Activated B cell treated with CpG ODN at 0.5 μM for 24 hours (primary cell): Measurements from ENCODE around the gene RTN3. TPM values are rescaled to one million over a fixed set of nuclear protein-coding genes. Genes with fewer than 3 reads are reported as not detected.

Source experiments
- ATAC-seq: fragments of 200-7000 bp; cut with Tn5 transposase; one replicate; pipeline ENCODE4 v1.10.0; 2021; ENCODE audit warnings: low read depth, mild to moderate bottlenecking, moderate library complexity
- CTCF ChIA-PET: fragments of 350-600 bp; sonication (Branson Sonifier 250); formaldehyde crosslinking; loops from one replicate; lab custom pipeline; 2021; ENCODE audit warnings: antibody characterized with exemption; lab: Charles Lee
- POLR2A ChIA-PET: fragments of 350-600 bp; sonication (Branson Sonifier 250); formaldehyde crosslinking; loops from one replicate; lab custom pipeline; 2021; ENCODE audit warnings: antibody characterized with exemption; lab: Charles Lee
- DNase-seq: peaks from one replicate; pipeline ENCODE4 v3.0.0; 2022
- H3K27ac Mint-ChIP-seq: one replicate; pipeline ENCODE4 v1.8.0; 2020; ENCODE audit warnings: mixed read lengths
- H3K27me3 Mint-ChIP-seq: one replicate; pipeline ENCODE4 v1.8.0; 2021; ENCODE audit warnings: mixed read lengths
- H3K36me3 Mint-ChIP-seq: one replicate; pipeline ENCODE4 v1.8.0; 2021; ENCODE audit warnings: low read depth, mixed read lengths
- H3K4me1 Mint-ChIP-seq: one replicate; pipeline ENCODE4 v1.8.0; 2021; ENCODE audit warnings: mixed read lengths
- H3K4me3 Mint-ChIP-seq: one replicate; pipeline ENCODE4 v1.8.0; 2020; ENCODE audit warnings: mild to moderate bottlenecking, mixed read lengths
- H3K9me3 Mint-ChIP-seq: one replicate; pipeline ENCODE4 v1.8.0; 2020; ENCODE audit warnings: mixed read lengths
- intact Hi-C: fragments of 100-400 bp; cut with micrococcal nuclease; formaldehyde crosslinking; loops from one replicate; pipeline ENCODE4 v1.15.1; 2024
- total RNA-seq: library from RNA; stranded (reverse); gene quantifications from 2 replicates; pipeline ENCODE4 v1.2.3, GENCODE V29; 2022
- TF ChIP-seq, protein P1 (sequence below): fragments of 200-600 bp; IDR thresholded peaks from one replicate; pipeline ENCODE4 v1.8.0; 2022; ENCODE audit warnings: antibody characterized with exemption, mild to moderate bottlenecking

The RTN3 gene
- total RNA-seq, 1 donor from 2014 or later = 18.5 TPM

DNA sequence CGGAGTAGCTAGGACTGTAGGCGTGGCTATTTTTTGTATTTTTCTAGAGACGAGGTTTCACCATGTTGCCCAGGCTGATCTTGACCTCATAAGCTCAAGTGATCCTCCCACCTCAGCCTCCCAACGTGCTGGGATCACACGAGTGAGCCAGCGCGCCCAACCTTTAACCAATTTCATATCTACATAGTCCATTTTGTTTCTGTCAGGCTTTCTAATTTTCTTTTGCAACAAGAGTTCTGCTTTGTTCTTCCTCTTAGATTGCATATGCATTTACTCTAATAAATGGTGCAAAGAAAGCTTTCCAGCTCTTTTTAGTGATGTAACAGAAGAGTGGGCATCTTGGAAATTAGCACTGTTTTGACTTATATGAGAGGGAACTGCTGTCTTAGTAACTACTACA is 13.3 kb downstream of the RTN3 start:
- intact Hi-C loops = no loop called here
- TF ChIP-seq, protein P1, sequence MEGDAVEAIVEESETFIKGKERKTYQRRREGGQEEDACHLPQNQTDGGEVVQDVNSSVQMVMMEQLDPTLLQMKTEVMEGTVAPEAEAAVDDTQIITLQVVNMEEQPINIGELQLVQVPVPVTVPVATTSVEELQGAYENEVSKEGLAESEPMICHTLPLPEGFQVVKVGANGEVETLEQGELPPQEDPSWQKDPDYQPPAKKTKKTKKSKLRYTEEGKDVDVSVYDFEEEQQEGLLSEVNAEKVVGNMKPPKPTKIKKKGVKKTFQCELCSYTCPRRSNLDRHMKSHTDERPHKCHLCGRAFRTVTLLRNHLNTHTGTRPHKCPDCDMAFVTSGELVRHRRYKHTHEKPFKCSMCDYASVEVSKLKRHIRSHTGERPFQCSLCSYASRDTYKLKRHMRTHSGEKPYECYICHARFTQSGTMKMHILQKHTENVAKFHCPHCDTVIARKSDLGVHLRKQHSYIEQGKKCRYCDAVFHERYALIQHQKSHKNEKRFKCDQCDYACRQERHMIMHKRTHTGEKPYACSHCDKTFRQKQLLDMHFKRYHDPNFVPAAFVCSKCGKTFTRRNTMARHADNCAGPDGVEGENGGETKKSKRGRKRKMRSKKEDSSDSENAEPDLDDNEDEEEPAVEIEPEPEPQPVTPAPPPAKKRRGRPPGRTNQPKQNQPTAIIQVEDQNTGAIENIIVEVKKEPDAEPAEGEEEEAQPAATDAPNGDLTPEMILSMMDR = no peak
- no peak overlapping the region for H3K4me3 Mint-ChIP-seq
- DNase-seq (no peak), ATAC-seq (no peak)
- no peaks in the 10 kb centered on the region for H3K36me3 Mint-ChIP-seq
- H3K27me3 Mint-ChIP-seq = no peaks in the 10 kb centered on the region
- CTCF ChIA-PET = interaction anchor here (0.7 kb wide), 1 partner anchor 44 kb away, joined by 3 read pairs; no protein-coding TSS in a partner anchor
- H3K27ac Mint-ChIP-seq = no peak overlapping the region
- POLR2A ChIA-PET = no interaction called here
- H3K4me1 Mint-ChIP-seq = no peaks in the 10 kb centered on the region
- no peaks in the 10 kb centered on the region for H3K9me3 Mint-ChIP-seq

DNA sequence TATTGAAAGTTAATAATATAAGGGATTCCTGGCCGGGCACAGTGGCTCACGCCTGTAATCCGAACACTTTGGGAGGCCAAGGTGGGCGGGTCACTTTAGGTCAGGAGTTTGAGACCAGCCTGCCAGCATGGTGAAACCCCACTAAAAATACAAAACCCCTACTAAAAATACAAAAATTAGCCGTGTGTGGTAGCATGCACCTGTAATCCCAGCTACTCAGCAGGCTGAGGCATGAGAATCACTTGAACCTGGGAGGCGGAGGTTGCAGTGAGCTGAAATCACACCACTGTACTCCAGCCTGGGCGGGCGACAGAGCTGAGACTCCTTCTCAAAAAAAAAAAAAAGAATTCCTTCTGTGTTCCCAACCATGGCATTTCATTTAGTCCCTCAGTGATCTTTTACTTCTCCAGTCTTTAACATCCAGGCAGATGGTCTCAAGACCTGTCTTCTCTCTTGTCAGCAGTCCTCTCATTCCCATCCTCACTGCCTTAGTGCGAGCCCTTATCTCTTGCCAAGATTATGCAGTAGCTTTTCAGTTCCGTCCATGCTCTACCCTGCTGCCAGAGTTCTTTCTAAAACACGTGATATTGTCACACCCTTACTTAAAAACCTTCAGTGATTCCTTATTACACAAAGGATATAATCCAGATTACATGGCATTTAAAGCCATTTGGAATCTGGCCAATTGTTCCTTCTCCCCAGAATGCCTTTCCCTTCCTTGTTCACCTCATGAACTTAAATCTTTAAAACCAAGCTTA is 17.9 kb downstream of the RTN3 start:
- POLR2A ChIA-PET = no interaction called here
- intact Hi-C loops = no loop called here

DNA sequence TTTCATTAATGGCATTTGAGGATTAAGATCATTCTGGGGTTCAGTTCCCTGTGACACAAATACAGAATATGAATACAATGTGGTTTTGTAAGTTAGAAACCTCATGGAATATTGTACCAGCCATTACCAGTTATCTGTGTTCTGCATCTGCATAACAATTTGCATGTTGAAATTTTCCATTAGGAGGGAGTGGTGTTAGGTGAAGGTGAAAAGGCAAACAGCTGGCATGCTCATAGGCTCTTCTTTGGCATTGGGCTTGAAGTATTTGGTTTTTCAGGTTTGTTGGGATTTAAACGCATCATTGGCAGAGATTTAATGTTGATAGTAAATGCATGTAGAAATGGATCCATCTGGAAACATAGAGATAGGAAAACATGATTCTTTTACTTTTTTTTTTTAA is 18.6 kb downstream of the RTN3 start:
- TF ChIP-seq, protein P1 = no peak
- Mint-ChIP-seq H3K4me1 (peaks cover 13% of the 10 kb centered on the region), H3K4me3 (no peak overlapping the region), H3K9me3 (no peaks in the 10 kb centered on the region), H3K36me3 (no peaks in the 10 kb centered on the region), H3K27ac (no peak overlapping the region), H3K27me3 (no peaks in the 10 kb centered on the region)
- ATAC-seq (no peak), DNase-seq (no peak)
- ChIA-PET POLR2A (no interaction called here), CTCF (no interaction called here)
- intact Hi-C loops = no loop called here

More for the DNA sequence above, 17.9 kb downstream of the RTN3 start:
- Mint-ChIP-seq H3K9me3 (no peaks in the 10 kb centered on the region), H3K27ac (no peak overlapping the region), H3K36me3 (no peaks in the 10 kb centered on the region), H3K27me3 (no peaks in the 10 kb centered on the region), H3K4me1 (peaks cover 7% of the 10 kb centered on the region), H3K4me3 (no peak overlapping the region)
- no peak for ATAC-seq
- TF ChIP-seq, protein P1 = no peak
- CTCF ChIA-PET = no interaction called here
- DNase-seq = no peak

DNA sequence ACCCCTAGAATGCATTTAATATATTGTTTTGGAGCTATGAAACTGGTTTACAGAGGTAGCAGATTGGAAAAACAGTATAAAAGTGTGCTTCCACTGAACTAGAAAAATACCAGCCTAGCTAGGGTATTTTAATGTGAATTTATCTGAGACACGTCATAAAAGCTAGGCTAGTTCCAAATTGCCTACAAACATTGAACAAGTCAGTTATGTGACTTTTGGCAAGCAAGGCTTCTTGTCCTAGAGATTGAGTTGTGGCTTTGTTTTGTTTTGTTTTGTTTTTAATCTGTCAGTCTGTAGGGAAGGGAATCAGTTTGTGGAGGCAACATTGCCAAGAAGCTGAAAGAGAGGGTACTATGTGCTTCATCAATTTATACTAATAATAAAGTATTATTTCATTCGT is 24.2 kb downstream of the RTN3 start:
- intact Hi-C loops = no loop called here
- Mint-ChIP-seq H3K27ac (no peak overlapping the region), H3K27me3 (no peaks in the 10 kb centered on the region), H3K4me3 (no peak overlapping the region), H3K9me3 (no peaks in the 10 kb centered on the region), H3K36me3 (no peaks in the 10 kb centered on the region), H3K4me1 (peaks cover 10% of the 10 kb centered on the region)
- DNase-seq (no peak), ATAC-seq (no peak)
- CTCF ChIA-PET = no interaction called here
- POLR2A ChIA-PET = no interaction called here
- TF ChIP-seq, protein P1 = no peak

DNA sequence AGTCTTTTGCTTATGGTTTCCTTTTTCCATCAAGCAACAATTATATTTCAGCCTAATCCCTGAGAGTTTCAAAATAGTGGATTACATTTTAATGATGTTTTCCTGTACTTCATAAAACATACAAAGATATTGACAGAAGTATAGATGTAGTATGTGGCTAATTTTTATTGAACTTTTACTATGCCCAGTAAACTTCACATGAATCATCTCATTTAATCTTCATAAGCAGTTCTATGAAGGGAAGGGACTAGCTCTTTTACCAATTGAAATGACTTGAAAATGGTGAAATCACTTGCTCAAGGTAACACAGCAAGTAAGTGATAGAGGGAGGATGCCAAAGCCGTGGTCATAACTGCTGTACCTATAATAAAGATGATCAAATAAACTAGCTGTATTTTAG is 27.5 kb downstream of the RTN3 start:
- ChIA-PET POLR2A (no interaction called here), CTCF (no interaction called here)
- intact Hi-C loops = no loop called here
- DNase-seq (no peak), ATAC-seq (no peak)
- Mint-ChIP-seq H3K4me1 (peaks cover 8% of the 10 kb centered on the region), H3K36me3 (no peaks in the 10 kb centered on the region), H3K27ac (no peak overlapping the region), H3K4me3 (no peak overlapping the region), H3K27me3 (no peaks in the 10 kb centered on the region), H3K9me3 (no peaks in the 10 kb centered on the region)
- TF ChIP-seq, protein P1 = no peak
